ENCODE results near the gene CNTNAP5.

DNA sequence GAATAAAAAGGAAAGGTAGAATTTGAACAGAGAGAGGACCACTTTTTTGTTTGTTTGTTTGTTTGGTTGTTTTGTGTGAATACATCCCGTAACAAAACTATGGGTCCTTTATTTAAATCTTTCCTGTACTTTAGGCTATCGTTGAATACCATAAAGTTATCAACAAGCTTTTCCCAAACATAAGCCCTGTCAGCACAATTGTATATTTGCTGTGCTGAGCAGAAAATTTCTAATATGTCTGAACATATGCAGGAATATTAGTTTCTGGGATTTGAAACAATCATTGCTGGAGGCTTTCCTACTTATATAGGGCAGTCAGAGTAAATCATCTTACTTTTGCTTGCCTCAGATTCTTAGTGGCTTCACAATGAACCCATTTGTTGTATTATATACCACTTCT lies 536.4 kb downstream of the CNTNAP5 start:
- TF ChIP-seq, protein P1, sequence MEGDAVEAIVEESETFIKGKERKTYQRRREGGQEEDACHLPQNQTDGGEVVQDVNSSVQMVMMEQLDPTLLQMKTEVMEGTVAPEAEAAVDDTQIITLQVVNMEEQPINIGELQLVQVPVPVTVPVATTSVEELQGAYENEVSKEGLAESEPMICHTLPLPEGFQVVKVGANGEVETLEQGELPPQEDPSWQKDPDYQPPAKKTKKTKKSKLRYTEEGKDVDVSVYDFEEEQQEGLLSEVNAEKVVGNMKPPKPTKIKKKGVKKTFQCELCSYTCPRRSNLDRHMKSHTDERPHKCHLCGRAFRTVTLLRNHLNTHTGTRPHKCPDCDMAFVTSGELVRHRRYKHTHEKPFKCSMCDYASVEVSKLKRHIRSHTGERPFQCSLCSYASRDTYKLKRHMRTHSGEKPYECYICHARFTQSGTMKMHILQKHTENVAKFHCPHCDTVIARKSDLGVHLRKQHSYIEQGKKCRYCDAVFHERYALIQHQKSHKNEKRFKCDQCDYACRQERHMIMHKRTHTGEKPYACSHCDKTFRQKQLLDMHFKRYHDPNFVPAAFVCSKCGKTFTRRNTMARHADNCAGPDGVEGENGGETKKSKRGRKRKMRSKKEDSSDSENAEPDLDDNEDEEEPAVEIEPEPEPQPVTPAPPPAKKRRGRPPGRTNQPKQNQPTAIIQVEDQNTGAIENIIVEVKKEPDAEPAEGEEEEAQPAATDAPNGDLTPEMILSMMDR (IDR thresholded peaks at IDR 0.05) = no peak
- TF ChIP-seq EZH2 (IDR thresholded peaks at IDR 0.05; ENCODE audit: borderline replicate concordance, insufficient read depth, low read depth, low read length, poor library complexity, severe bottlenecking) = no peak
